GM19035 (cell line): ENCODE data around the gene GSK3A.

ENCODE experiments used
- ATAC-seq: cut with Tn5 transposase; IDR thresholded peaks from one replicate; pipeline ENCODE4 v1.9.1; 2021; ENCODE audit not compliant: unreplicated experiment

The GSK3A gene

DNA sequence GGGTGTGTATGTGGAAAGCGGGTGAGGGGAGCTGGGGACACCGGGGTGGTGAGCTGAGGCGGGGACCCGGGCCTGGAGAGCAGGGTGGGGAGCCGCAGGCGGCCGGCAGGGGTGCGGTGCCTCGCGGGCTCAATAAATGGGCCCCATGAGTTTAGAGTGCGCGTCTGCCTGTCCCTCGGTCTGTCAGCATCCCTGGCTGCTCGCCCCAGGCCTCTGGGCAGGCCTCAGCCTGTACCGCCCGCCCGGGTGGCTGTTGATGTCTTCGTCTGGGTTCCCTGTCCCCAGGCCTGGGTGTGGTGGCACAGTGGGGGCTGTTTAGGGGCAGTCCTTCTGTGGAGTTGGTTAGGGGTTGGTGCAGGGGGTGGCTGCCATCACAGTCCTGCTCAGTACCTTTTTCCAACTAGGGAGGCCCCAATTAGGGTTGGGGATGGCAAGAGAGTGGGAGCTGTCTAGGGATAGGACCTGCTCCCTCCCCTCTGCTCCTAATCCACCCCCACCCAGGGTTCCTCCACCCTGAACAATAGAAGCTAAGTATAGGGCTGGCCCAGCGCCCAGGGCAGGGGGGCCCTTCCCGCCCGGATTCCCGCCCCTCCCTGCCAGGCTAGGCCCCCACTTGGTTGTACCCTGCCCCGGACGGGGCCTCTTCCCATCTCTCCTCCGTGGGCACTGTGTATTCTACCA is 38.9 kb upstream of the GSK3A start:
- no peak for ATAC-seq

DNA sequence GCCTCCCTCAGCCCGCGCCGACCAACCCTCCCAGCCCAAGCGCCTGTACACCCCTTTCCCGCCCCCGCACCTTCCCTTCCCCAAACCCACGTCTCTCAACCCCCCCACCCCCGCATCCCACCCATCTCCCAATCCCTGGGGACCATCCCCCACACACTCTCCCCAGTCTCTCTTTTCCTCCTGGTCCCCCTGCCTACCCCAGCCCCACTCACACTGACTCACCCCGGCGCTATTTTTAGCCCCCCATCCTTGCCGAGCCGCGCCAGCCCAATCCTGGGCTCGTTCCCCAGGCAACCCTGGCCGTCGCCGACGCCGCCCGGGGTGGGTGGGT is 38.4 kb upstream of the GSK3A start:
- no peak for ATAC-seq

DNA sequence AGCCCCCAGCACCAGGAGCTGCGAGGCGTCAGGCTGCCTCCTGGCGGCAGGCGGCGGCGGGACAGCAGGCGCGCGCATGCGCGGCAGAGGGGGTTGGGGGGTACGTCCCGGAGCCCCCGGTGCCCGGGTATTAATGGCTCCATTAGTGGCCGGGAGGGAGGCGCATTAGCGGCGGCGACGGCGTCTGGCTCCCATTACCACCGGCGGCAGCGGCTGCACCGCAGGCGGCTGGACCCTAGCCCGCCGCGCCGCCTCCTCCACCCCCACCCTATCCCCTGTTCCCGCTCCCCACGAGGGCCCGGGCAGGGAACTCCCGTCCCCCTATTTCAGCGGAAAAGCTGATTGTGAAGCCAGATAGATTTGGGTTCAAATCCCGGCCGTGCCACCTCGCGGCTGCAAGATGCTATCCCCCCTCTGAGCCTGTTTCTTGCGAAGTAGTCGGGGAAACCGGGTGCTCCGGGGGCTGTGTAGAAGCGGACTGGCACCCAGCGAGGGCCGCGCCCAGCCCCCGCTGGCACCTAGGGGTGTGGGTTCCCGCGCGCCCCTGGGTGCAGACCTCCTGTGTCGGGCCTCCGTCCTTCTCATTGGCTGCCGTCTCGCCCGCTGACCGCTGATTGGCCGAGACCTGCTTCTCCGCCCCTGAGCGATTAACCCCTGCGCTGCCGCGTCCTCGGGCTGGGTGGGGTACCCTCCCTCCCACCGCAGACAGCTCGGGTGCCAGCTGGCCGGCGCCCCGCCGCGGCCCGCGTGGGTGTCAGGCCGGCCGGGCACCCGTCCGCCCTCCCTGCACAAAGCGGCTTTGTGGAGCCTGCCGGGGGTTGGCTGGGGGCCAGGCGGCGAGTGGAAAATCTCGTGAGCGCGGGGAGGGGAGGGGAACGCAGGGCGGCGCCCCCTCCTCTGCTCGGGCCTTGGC is 37.8 kb upstream of the GSK3A start:
- ATAC-seq, result peak; percentile 33

DNA sequence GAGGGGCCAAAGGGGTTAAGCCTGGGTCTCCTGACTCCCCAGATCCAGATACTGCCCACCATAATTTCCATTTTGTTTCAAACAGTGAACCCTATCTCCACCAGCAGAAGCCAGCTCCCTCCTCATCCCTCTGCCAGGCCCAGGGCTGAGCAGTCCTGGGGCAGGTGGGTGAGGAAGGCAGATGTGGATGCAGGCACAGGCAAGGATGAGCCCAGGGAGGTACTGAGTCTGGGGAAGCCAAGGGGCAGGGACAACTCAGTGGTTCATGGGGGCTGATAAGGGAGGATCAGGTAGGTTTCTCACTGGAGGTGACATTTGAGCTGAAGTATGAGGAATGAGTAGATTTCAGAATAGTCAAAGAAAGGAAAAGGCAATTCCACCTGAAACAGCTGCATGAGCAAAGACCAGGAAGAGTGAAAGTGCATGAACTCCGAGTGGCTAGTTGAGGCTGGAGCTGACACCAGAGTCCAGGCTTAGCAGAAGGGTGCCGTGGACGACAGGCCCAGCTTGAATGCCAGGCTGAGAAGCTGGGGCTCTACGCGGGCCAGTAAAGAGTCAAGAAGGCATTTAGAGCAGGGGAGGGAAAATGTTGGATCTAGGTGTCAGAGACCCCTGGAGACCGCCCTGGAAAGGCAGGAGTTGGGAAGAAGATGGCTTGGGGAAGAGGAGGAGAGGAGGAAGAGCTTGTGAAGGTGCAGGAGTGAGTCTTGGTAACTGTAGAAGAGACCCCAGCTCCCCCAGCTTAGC is 36.9 kb upstream of the GSK3A start:
- no peak for ATAC-seq

DNA sequence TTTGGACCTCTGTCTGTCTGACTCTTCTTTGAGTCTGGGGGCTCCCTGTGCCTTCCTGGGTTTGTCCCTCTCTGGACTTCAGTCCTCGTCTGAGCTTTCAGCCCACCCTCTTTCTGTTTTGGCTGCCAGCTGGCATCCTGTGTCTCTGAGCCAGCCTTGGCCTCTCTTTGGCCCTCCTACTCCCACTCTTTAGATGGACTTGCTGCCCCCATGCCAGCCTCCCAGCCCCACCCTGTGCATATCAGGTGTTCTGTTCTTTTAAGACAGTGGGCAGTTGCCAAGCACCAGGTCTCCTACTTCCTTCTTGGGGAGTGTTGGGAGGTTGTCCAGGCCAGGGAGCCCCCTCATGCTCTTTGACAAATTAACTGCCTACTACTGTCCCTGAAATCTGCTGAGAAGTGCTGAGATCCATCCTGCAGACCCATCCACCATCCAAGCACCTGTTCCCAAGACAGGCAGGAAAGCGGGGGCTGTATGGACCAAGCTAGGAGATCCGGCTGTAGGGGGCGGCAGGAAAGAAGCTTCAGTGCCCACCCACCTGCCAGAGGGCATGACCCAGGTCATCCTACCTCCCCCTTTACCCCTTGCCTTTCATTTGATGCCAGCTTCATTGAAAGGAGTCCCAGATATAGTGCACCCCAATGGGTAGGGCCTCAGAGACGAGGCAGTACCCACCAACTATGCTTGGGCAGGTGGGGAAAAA is 36.2 kb upstream of the GSK3A start:
- no peak for ATAC-seq

DNA sequence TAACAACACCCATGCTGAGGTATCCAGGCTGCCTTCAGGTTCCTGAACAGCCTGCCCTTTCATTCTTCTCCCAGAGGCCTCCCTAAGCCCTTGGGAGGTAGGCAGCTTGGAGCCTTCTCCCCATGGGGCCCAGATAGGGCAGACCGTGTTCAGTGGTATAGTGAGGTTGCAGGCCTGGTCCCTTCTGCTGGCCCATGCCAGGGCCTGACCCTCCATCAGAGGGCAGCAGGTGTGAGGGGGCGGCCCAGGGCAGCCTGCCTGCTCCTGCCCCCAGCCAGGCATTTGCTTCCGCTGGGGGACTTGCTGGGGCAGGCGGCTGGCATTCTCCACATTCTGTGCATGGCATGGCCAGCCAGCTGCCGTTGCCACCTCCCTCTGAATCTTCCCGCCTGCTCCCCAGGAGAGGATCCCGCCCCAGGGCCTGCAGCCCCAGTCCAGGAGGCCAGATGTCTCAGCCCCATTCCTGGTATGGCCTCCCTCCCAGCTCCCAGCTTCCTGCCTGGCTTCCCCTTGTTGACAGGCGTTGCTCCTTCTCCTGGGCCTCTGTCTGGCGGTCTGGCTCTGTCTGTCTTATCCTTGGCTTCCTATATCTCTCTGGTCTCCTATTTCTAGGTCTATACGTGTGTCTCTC is 35.5 kb upstream of the GSK3A start:
- ATAC-seq, result no peak

DNA sequence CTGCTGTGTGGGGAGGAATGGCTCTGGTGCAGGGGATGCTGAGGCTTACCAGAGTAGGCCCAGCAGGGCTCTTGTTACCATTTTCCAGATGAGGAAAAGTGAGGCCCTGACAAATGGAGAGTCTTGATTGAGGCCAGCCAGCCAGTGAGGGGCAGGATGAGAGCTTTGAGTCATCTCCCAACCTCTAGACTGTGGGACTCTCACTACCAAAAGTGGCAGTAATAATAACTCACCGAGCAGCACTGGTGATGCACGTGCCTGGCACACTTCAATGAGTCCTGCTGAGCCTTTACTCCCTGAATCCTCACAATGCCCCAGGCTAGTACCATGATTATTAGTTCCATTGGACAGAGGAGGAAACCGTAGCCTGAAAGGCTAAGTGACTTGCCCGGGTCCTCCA is 34.4 kb upstream of the GSK3A start:
- ATAC-seq, result no peak

DNA sequence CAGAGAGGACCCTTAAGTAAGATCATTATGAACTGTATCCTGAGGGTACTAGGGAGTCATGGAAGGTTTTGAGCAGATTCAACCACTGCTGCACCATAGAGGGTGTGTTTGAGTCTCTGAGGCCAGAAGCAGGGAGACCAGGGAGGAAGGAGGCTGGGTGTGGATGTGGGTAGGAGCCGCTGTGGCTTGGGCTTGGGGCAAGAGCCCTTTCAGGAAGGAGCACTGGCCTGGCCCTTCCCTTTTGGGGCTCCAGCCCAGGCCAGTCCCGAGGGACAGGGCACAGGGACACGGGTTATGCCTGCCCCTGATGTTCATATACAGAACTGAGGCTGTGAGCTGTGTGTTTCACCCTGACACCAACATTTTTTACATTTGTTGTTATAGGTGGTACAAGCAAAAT is 33.9 kb upstream of the GSK3A start:
- no peak for ATAC-seq

DNA sequence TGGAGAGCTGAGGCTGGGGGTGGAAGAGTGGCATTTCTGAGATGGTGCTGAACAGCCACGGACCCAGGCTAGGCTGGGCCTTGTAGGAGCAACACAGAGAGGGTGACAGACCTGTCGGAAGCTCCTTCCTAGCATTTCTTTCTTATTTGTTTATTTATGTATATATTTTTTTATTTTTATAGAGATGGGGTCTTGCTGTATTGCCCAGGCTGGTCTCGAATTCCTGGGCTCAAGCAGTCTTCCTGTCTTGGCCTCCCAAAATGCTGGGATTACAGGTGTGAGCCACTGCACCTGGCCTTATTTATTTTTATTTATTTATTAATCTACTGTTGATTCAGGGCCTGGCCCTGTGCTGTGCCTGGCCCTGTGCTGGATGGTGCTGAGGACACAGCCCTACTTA is 33.1 kb upstream of the GSK3A start:
- ATAC-seq, result no peak

DNA sequence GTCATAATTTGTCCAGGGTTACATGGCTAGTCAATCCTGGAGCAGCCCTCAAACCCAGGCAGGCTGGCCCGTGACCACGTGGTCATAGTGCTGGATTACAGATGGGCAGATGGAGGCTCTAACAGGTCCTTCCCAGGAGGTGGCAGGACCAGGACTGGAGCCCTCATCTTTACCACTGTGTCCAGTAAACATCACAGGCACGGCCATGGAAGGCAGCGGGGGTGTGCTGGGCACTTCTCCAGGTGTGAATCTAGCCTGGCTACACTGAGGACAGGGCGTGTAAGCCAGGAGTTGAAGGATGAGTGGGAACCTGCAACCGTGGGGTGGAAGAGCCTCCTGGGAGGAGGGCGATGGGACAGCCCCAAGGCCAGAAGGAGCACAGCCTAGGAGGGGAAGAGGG is 32.7 kb upstream of the GSK3A start:
- no peak for ATAC-seq

DNA sequence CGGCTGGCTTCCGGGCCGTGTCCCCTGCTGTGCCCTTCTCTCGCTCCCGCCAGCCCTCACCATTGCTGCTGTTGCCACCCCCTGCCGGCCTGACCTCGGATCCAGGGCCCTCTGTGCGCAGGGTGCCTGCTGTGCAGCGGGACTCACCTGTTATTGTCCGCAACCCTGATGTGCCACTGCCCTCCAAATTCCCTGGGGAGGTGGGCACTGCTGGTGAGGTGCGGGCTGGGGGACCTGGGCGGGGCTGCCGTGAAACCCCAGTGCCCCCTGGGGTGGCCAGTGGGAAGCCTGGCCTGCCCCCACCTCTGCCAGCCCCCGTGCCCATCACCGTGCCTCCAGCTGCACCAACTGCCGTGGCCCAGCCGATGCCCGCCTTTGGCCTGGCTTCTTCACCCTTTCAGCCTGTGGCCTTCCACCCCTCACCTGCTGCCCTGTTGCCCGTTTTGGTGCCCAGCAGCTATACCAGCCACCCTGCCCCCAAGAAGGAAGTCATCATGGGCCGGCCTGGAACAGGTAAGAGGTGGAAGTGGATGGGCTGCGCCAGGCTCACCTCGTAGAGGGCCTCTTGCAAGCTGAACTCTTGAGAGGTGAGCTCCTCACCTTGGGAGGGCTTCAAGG is 31.8 kb upstream of the GSK3A start:
- ATAC-seq, result no peak

DNA sequence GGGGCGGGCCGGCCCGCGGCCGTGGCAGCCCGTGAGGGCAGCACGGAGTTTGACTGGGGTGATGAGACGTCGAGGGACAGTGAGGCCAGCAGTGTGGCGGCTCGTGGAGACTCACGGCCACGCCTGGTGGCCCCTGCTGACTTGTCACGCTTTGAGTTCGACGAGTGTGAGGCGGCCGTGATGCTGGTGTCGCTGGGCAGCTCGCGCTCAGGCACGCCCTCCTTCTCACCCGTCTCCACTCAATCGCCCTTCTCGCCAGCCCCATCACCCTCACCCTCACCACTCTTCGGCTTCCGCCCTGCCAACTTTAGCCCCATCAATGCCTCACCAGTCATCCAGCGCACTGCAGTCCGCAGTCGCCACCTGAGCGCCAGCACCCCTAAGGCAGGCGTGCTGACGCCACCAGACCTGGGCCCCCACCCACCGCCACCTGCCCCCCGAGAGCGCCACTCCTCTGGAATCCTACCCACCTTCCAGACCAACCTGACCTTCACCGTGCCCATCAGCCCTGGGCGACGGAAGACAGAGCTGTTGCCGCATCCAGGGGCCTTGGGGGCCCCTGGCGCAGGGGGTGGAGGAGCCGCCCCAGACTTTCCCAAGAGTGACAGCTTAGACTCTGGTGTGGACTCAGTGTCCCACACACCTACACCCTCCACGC is 31.1 kb upstream of the GSK3A start:
- no peak for ATAC-seq

DNA sequence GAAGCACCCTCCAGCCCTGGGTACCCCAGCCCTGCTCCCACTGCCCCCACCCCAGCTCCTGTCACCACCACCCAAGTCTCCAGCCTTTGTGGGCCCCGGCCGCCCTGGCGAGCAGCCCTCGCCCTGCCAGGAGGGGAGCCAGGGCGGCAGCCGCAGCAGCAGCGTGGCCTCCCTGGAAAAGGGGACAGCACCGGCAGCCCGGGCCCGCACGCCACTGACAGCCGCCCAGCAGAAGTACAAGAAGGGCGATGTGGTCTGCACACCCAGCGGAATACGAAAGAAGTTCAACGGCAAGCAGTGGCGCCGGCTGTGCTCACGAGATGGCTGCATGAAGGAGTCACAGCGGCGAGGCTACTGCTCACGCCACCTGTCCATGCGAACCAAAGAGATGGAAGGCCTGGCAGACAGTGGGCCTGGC is 30.6 kb upstream of the GSK3A start:
- no peak for ATAC-seq

DNA sequence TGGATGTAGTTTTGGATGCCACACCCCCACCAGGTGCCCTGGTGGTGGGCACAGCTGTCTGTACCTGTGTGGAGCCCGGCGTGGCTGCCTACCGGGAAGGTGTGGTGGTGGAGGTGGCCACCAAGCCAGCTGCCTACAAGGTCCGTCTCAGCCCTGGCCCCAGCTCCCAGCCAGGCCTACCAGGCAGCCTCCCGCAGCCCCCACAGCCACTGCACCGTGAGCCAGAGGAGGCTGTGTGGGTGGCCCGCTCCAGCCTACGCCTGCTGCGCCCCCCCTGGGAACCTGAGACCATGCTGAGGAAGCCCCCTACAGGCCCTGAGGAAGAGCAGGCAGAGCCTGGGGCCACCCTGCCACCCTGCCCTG is 30.1 kb upstream of the GSK3A start:
- ATAC-seq, result no peak

DNA sequence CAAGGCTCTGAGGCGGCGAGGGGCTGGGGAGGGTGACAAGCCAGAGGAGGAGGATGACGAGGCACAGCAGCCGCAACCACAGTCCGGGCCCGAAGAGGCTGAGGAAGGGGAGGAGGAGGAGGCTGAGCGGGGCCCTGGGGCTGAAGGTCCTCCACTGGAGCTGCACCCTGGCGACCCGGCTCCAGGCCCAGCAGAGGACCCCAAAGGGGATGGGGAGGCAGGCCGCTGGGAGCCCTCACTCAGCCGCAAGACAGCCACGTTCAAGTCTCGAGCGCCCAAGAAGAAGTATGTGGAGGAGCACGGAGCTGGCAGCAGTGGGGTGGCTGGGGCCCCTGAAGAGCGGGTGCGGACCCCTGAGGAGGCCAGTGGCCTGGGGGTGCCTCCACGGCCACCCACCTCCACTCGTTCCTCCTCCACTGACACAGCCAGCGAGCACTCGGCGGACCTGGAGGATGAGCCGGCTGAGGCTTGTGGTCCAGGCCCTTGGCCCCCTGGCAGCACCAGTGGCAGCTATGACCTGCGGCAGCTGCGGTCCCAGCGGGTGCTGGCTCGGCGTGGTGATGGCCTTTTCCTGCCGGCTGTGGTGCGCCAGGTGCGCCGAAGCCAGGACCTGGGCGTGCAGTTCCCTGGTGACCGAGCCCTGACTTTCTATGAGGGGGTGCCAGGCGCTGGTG is 29.6 kb upstream of the GSK3A start:
- no peak for ATAC-seq

DNA sequence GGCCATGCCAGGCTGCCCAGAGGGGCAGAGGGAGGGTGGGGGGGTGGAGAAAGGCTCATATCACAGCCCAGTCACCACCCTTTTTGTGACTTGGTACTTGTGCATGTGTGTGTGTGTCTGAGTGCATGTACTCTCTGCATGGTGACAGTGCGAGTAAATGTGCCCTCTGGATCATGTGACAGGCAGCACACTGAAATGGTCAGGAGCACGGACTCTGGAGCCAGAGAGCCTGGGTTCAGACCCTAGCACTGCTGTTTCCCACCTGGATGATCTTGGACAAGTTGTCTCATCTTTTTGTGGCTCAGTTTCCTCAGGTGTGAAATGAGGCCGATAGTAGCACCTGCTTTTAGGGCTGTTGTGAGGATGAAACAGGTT is 28.6 kb upstream of the GSK3A start:
- no peak for ATAC-seq

DNA sequence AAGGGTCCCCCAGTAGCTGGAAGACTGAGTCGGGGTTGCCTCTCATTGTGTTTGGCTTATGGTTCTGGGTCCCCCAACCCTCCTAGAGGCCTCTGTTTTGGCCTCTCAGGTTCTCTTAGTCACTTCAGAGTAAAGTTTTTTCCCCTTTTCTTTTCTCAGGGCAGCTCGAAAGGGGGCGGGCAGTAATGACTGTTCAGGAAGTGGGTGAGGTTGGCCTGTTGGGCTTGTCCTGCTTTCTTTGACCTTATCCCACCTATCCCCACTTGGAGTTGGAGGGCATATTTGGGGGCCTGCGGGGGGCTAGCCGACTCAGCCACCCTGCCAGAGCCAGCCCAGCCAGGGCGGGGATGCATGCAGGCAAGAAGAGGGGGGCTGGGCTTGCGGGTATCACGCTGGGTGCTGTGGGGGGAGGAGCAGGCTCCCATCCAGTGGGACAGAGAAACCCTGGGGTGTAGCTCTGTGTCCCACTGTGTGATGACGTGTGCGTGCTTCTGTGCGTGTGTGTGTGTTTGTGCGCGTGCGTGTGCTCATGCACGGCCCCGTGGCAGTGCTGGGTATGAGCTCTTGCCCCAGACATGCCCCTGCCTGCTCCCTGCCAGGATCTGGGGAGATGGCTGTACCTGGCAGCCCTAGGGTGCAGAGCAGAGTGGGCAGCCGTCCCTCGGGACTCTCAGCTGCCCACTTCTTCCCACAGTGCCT is 28.1 kb upstream of the GSK3A start:
- no peak for ATAC-seq

DNA sequence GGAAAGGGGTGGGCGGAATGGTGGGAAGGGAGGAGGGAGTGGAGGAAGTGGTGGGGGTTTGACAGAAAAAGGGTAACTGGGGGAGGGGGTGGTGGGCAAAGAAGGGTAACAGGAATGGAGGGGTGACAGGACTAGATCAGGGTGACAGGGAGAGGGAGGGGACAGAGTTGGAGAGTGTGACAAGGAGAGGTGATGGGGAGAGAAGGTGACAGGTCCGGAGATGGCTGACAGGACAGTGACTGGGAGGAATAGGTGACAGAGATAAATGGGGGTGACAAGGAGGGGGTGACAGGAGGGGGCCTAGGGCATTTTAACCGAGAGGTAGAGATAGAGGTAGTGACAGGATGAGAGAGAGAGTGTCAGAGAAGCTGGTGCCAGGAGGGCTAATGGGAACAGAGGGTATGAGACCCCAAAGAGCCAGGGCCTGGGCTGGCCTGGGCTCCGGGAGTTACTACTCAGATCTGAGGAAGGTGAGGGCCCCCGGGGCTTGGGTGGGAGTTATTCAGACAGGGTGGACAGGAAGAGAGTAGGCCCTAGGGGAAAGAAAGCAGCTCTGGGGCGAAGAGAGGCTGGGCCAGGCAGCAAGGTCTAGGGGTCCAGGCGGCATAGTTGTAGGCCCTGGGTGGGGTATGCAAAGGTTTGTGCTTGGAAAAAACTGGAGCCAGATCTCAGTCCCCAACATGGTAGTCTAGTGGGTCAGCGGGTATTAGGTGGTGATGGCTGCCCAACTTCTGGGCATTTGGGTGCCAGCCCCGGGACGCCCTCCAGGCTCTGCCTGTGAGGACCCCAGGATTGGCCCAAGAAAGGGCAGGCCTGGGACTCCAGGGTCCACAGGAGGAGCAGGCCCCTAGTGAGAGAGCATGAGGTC is 27.3 kb upstream of the GSK3A start:
- no peak for ATAC-seq
